ENCODE data around the gene CACNA2D3. TPM values are rescaled to one million over a fixed set of nuclear protein-coding genes. Genes with fewer than 3 reads are reported as not detected.

Gene CACNA2D3
- total RNA-seq, 1 donor from 2014 or later: not detected

GRCh38 chr3:55030938-55031337 lies 908.6 kb downstream of the CACNA2D3 start:
- intact Hi-C loops (cut with micrococcal nuclease): no loop called here

- intact Hi-C loops (cut with micrococcal nuclease): no loop called here
Measured at GRCh38 chr3:55036883-55037577, 914.7 kb downstream of the CACNA2D3 start.

GRCh38 chr3:55042591-55042990 lies 920.2 kb downstream of the CACNA2D3 start:
- intact Hi-C loops (cut with micrococcal nuclease): no loop called here

GRCh38 chr3:55044486-55044885 lies 922.1 kb downstream of the CACNA2D3 start:
- intact Hi-C loops (cut with micrococcal nuclease): no loop called here

GRCh38 chr3:55059027-55059629 lies 936.8 kb downstream of the CACNA2D3 start:
- intact Hi-C loops (cut with micrococcal nuclease): no loop called here

GRCh38 chr3:55060896-55061719 lies 938.8 kb downstream of the CACNA2D3 start:
- intact Hi-C loops (cut with micrococcal nuclease): no loop called here

- intact Hi-C loops (cut with micrococcal nuclease): no loop called here
Measured at GRCh38 chr3:55061720-55062034, 939.3 kb downstream of the CACNA2D3 start.

GRCh38 chr3:55064164-55064563 lies 941.8 kb downstream of the CACNA2D3 start:
- intact Hi-C loops (cut with micrococcal nuclease): no loop called here

GRCh38 chr3:55065331-55065730 lies 943.0 kb downstream of the CACNA2D3 start:
- intact Hi-C loops (cut with micrococcal nuclease): no loop called here

GRCh38 chr3:55066551-55067047 lies 944.2 kb downstream of the CACNA2D3 start:
- intact Hi-C loops (cut with micrococcal nuclease): no loop called here

GRCh38 chr3:55069950-55070349 lies 947.6 kb downstream of the CACNA2D3 start:
- intact Hi-C loops (cut with micrococcal nuclease): no loop called here

GRCh38 chr3:55074796-55075195 lies 952.4 kb downstream of the CACNA2D3 start:
- intact Hi-C loops (cut with micrococcal nuclease): no loop called here

- intact Hi-C loops (cut with micrococcal nuclease): no loop called here
Measured at GRCh38 chr3:55075846-55076245, 953.5 kb downstream of the CACNA2D3 start.

- intact Hi-C loops (cut with micrococcal nuclease): no loop called here
Measured at GRCh38 chr3:55077726-55078125, 955.4 kb downstream of the CACNA2D3 start.

- intact Hi-C loops (cut with micrococcal nuclease): no loop called here
Measured at GRCh38 chr3:55078876-55079275, 956.5 kb downstream of the CACNA2D3 start.

GRCh38 chr3:55085231-55085630 lies 962.9 kb downstream of the CACNA2D3 start:
- intact Hi-C loops (cut with micrococcal nuclease): no loop called here

- intact Hi-C loops (cut with micrococcal nuclease): no loop called here
Measured at GRCh38 chr3:55089211-55089610, 966.9 kb downstream of the CACNA2D3 start.

- intact Hi-C loops (cut with micrococcal nuclease): no loop called here
Measured at GRCh38 chr3:55090291-55090690, 967.9 kb downstream of the CACNA2D3 start.

- intact Hi-C loops (cut with micrococcal nuclease): no loop called here
Measured at GRCh38 chr3:55090746-55091145, 968.4 kb downstream of the CACNA2D3 start.

GRCh38 chr3:55091381-55092225 lies 969.3 kb downstream of the CACNA2D3 start:
- intact Hi-C loops (cut with micrococcal nuclease): no loop called here

- intact Hi-C loops (cut with micrococcal nuclease): no loop called here
Measured at GRCh38 chr3:55094676-55095075, 972.3 kb downstream of the CACNA2D3 start.
